HT-29 (cell line): Measurements from ENCODE around the gene CLDN22. TPM values are rescaled to one million over a fixed set of nuclear protein-coding genes. Genes with fewer than 3 reads are reported as not detected.

ENCODE experiments used
- DNase-seq: peaks from one replicate; pipeline ENCODE4 v3.0.0-alpha.2; 2015; ENCODE audit warnings: low spot score
- total RNA-seq: library from RNA; depleted of rRNA; stranded (reverse); fragments of >200 nt; shearing (Covaris generic); gene quantifications from 2 replicates; pipeline ENCODE4 v1.2.3, GENCODE V29; 2014

The CLDN22 gene
- total RNA-seq, 1 experiment from 2014 or later: not detected

GRCh38 chr4:183323295-183323694 is 3.2 kb upstream of the CLDN22 start:
- DNase-seq: no peak

DNA sequence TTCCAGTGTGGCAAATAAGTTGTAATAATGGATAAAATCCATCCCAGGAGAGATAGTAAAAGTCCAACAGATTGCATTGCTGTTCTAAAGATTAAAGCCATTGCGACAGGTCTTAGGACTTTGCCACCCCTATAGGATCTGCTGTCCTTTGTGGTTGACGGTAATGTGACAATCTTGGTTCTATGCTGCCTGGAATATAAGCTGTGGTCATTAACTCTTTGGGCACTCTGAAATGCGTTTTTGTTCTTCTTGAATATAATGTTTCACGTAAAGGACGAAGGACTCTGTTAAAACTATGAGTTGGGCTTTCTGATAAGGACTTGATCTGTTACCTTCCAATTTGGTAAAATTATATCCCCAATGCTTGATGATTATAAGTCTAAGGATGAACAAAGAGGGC is 2.2 kb upstream of the CLDN22 start, which contains the start of gene CLDN24:
CLDN24 (minus strand) TSS at position 101 of the 400 bp plus-strand sequence; CDS start at position 101, 0 bp downstream.
- no peak for DNase-seq

DNA sequence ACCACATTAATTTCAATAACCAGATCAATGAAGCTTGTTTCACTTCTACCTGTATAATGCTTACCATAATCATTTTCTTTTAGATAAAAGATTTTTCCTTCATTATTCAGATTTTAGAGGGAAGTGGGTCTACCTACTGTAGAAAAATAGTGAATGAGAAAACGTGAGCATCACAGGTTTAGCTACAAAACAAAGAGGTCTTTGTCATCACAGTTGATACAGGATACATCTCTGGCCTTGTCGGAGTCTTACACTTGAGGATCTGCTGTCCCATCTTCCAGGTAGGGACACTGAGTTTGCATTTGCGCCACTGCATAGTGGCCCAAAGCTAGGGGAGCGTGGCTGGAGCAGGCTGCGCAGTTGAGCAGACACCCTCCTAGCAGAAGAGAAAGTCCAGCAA is 1.4 kb upstream of the CLDN22 start:
- DNase-seq: no peak

DNA sequence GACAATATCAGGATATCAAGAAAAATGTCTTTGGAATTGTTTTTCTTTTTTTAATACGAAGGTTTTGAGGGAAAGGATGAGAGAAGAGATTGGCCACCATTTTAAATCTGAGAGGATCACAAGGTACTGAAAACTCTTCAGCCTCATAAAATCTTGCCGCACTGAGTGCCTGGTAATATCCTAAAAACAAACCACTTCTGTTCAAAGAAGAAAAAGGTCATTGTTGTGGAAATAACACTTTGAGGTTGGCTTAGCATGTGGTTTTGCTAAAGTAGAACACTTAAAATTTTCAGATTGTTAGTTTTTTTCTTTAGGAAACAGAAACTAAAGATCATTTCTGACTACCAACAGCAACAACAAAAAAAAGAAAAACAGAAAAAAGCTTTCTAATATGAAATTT is 1.0 kb upstream of the CLDN22 start:
- no peak for DNase-seq

- DNase-seq: no peak
Observed at GRCh38 chr4:183318656-183319055, 1.4 kb downstream of the CLDN22 start.

GRCh38 chr4:183314806-183315205 is 5.3 kb downstream of the CLDN22 start:
- DNase-seq: no peak

DNA sequence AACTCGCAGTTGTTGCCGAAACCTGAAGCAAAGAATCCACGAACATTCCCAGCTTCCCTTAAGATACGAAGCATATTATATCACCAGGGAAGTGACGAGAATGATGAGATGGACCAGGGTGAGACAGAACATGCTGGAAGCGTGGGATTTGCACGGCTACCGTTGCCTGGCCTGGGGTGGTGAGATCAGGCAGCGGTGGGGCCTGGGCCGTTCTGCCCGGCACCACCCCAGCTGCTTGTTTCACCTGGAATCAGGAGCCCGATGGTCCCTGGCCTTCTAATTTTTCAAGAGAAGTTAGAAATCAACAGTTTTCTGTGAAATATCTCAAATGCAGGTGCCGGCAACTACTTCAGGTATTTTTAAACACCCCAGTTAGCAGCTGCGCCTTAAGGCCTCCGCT is 5.7 kb downstream of the CLDN22 start:
- DNase-seq: no peak

DNA sequence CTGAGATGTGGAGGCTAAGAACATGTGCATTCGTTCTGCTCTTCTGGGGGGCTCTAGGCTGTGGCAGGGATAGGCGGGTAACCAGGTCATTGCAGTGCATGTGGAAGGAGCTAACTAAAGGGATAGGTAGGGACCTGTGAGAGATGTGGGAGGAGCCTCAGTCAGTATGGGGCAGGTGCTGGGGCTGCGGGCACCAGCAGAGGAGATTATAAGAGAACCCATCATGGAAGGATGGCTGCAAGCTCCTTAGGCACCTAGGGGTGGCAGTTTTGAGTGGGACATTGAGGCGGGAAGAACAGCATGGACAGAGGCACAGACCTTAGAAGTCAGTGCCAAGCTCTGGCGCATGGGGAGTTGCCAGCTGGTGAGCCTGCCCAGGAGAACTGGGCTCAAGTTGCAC is 7.2 kb downstream of the CLDN22 start:
- no peak for DNase-seq

DNA sequence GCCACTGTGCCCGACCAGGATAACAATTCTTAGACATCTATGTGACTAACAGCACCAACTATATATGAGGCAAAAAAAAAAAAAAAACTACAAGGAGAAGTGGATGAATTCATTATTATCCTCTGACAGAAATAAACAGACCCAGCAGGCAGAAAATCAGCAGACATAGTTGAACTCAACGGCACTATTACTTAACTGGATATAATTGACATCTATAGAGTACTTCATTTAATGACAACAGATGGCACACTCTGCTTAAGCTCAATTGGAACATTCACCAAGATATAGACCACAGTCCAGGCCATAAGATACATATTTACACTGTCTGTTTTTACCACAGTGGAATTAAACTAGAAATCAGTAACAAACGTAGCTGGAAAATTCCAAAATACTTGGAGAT is 13.3 kb downstream of the CLDN22 start:
- DNase-seq: no peak

DNA sequence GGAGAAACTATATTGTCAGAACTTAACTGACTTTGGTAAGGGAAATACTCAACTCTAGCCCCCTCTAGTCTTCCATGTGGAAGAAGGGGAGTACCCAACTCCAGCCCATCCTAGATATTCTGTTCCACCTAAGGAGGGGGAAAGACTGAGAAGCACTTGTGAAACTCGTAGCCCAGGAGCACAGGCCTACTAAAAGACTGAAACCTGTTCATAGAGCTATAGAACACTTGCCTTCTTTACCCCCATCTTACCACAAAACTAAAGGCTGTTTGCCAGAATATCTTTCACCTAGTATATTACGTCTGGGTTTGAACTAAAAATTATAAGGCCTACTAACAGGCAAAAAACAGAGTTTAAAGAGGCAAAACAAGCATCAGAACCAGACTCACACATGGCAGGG is 15.5 kb downstream of the CLDN22 start:
- DNase-seq: no peak

- no peak for DNase-seq
Observed at GRCh38 chr4:183304067-183304466, 16.0 kb downstream of the CLDN22 start.

- no peak for DNase-seq
Observed at GRCh38 chr4:183303301-183303700, 16.8 kb downstream of the CLDN22 start.

GRCh38 chr4:183300655-183301054 is 19.4 kb downstream of the CLDN22 start:
- DNase-seq: no peak

GRCh38 chr4:183300070-183300469 is 20.0 kb downstream of the CLDN22 start:
- no peak for DNase-seq

GRCh38 chr4:183299464-183299863 is 20.6 kb downstream of the CLDN22 start:
- no peak for DNase-seq

DNA sequence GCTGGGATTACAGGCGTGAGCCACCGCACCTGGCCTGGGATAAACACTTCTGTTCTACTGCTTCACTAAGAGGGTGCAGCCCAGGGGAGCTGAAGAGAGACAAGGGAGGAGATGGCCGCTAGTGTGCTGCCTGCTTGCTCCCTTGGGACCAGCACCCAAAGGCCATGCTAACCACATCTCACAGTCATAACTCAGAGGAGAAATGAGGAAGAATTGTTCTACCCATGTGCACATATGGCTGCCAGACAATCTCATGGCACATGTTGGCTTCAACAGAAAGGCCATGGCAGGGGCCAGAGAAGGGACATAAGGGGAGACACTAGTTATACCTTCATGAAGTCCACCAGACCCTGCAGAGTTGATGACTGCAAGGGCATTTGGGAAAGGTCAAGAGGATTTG is 22.4 kb downstream of the CLDN22 start:
- DNase-seq: no peak

- DNase-seq: no peak
Observed at GRCh38 chr4:183295711-183296110, 24.4 kb downstream of the CLDN22 start.

DNA sequence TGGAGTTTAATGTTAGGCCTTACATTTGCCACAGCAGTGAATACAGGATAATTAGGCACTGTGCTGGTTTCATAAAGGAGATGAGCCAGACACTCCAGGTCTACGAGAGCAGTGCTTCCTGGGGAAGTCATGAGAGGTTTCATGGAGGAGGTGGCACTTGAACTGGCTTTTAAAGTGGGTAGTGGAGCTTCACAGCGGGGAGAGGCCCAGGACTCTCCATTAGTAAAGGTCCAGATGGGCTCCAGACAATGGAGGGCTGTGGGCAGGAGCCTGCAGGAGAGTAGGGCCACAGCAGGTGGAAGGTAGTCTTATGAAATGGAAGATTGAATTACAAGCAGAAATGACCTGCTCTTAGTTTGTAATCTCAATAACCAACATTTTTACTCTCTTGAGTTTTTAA is 29.0 kb downstream of the CLDN22 start:
- no peak for DNase-seq

DNA sequence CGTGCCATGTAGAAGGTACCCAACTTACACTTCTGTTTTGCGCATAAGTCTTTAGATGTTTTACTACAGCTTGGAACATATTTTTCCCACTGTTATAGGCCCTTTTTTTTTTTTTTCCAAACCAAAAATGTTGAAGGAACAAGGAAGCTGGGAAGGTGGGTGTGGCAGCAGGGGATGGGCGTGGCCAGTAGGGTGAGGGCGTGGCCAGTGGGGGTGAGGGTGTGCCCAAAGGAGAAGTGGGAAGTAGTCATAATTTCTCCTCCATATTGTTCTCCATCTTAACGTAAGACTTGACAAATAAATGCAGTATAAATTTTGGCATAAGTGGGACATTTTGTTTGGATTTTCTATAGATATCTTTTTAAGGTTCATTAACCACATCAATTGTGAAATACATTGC is 30.4 kb downstream of the CLDN22 start:
- DNase-seq: no peak

DNA sequence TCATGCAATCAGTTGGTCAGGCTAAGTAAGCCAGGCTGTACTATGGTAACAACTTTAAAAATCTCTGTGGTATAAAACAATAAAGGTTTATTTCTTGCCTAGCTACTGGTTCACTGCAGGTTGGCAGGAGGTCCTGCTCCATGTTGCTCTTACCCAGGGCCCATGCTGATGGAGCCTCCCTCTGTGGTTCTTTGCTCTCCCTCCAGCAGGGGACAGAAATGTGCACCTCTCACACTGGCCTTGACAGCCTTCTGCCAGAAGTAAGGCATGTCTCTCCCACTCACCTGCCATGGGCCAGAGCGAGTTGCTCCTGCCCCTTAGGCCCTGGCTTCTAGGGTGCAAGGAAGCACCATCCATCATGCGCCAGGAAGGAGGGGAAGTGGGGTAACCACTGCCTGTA is 31.1 kb downstream of the CLDN22 start:
- no peak for DNase-seq

GRCh38 chr4:183287677-183288076 is 32.4 kb downstream of the CLDN22 start:
- no peak for DNase-seq

DNA sequence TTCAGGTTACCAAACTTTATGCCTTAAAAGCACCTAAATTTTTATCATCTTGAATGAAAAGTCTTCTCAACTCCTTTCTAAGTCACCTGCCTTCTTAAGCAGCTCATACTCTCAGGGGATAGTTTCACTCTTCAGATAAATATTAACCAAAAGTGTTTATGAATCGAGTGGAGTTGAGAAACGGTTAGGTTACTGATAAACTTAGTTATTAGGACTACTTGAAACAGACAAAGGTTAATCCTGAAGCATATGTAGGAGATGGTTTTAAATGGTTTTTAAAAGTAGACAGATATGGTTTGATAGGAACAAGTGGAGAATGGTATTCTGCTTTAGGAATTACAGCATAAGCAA is 32.8 kb downstream of the CLDN22 start:
- no peak for DNase-seq

DNA sequence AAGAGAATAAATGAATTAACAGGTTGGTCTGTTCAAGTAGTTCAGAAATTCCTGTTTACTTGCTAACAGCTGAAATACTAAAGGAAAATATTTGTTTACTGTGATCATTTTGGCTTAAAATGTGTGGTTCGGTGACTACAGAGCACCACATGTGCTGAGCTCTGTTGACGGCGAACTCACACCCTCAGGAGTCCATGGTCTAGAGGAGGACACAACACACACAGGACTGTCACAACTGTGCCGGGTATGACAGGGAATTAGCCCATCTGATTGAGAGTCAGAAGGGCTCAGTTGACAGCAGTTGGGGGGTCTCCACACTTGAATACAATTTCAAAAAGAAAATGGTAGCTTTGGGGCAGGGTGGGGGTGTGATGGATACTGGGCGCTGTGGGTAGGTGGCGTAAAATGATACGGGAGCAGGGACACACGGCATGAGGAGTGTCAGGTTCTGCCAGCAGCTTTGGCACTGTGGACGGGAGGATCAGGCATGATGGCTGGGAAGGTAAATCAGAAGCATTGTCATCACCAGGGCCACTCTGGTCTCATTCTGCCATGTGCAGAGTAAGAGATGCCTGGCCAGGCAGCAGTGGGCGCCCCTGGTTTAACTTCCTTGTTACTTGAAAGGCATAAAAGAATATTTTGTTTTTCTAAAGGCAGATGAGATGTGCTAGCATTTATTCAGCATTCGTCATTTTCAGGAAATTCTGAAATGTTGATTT is 33.3 kb downstream of the CLDN22 start:
- DNase-seq: no peak

DNA sequence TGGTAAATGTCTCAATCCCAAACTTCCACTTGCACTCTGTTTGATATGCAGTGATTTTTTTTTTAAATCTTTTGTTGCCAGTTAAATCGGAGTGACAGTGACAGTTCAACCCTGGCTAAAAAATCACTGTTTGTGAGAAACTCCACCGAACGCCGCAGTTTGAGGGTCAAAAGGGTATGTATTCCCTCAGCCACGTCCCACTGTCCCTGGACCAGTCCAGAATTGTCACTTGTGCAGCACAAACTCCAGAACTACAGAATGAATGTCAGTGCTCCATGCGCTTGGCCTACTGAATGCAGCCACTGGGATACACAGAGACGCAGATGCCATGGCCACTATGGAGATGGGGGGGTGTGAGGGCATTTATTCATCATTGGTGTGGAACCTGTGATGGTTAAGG is 34.2 kb downstream of the CLDN22 start:
- DNase-seq: no peak
